ENCODE data around the gene RDH13.

GRCh38 chr19:55018633-55019032, 44.3 kb downstream of the RDH13 start:
- TF ChIP-seq TCF12 (IDR thresholded peaks at IDR 0.05) (no peak), SMC3 (IDR thresholded peaks at IDR 0.05; ENCODE audit: low read depth, low read length) (no peak), RAD21 (IDR thresholded peaks at IDR 0.05; ENCODE audit: low read length) (no peak)
- TF ChIP-seq, protein P1, sequence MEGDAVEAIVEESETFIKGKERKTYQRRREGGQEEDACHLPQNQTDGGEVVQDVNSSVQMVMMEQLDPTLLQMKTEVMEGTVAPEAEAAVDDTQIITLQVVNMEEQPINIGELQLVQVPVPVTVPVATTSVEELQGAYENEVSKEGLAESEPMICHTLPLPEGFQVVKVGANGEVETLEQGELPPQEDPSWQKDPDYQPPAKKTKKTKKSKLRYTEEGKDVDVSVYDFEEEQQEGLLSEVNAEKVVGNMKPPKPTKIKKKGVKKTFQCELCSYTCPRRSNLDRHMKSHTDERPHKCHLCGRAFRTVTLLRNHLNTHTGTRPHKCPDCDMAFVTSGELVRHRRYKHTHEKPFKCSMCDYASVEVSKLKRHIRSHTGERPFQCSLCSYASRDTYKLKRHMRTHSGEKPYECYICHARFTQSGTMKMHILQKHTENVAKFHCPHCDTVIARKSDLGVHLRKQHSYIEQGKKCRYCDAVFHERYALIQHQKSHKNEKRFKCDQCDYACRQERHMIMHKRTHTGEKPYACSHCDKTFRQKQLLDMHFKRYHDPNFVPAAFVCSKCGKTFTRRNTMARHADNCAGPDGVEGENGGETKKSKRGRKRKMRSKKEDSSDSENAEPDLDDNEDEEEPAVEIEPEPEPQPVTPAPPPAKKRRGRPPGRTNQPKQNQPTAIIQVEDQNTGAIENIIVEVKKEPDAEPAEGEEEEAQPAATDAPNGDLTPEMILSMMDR (IDR thresholded peaks at IDR 0.05), result no peak
